H9 (cell line): ENCODE results near the gene PPAT. TPM values are rescaled to one million over a fixed set of nuclear protein-coding genes. Genes with fewer than 3 reads are reported as not detected.

Source experiments
- DNase-seq: peaks from one replicate; pipeline ENCODE4 v3.0.0-alpha.2; 2017
- H2AFZ ChIP-seq: one replicate; pipeline ENCODE4 v1.6.1; 2013; ENCODE audit warnings: mild to moderate bottlenecking, low read length, control low read depth, moderate library complexity
- H2AK5ac ChIP-seq: 2 replicates; pipeline ENCODE4 v1.6.1; 2013; ENCODE audit warnings: low read length, control low read depth, mixed read lengths; ENCODE audit not compliant: insufficient read length
- H2BK120ac ChIP-seq: one replicate; pipeline ENCODE4 v1.6.1; 2013; ENCODE audit warnings: low read depth, mild to moderate bottlenecking, low read length, control low read depth, inconsistent platforms; ENCODE audit not compliant: poor library complexity, severe bottlenecking
- H2BK12ac ChIP-seq: 2 replicates; pipeline ENCODE4 v1.6.1; 2013; ENCODE audit warnings: low read length, control low read depth, mixed read lengths, low read depth; ENCODE audit not compliant: insufficient read length
- H2BK15ac ChIP-seq: 2 replicates; pipeline ENCODE4 v1.6.1; 2013; ENCODE audit warnings: low read depth, low read length, control low read depth
- H2BK20ac ChIP-seq: one replicate; pipeline ENCODE4 v1.6.1; 2013; ENCODE audit warnings: low read depth, mild to moderate bottlenecking, low read length, control low read depth, inconsistent platforms; ENCODE audit not compliant: poor library complexity, severe bottlenecking
- H2BK5ac ChIP-seq: 2 replicates; pipeline ENCODE4 v1.6.1; 2013; ENCODE audit warnings: low read length, control low read depth, mixed read lengths; ENCODE audit not compliant: insufficient read length
- H3K14ac ChIP-seq: 2 replicates; pipeline ENCODE4 v1.6.1; 2013; ENCODE audit warnings: low read length, control low read depth; ENCODE audit not compliant: insufficient read depth
- H3K18ac ChIP-seq: 2 replicates; pipeline ENCODE4 v1.6.1; 2013; ENCODE audit warnings: low read depth, mild to moderate bottlenecking, mixed read lengths, low read length, control low read depth; ENCODE audit not compliant: insufficient read length
- H3K23ac ChIP-seq: 2 replicates; pipeline ENCODE4 v1.6.1; 2013; ENCODE audit warnings: low read length, control low read depth, mixed read lengths, low read depth; ENCODE audit not compliant: insufficient read length
- H3K23me2 ChIP-seq: 2 replicates; pipeline ENCODE4 v1.6.1; 2013; ENCODE audit warnings: low read depth, mild to moderate bottlenecking, mixed read lengths, low read length, control low read depth; ENCODE audit not compliant: insufficient read length, poor library complexity, severe bottlenecking
- H3K27ac ChIP-seq: 2 replicates; pipeline ENCODE4 v1.5.1; 2013; ENCODE audit warnings: low read length, control low read depth, mixed read lengths, low read depth; ENCODE audit not compliant: insufficient read length
- H3K27me3 ChIP-seq: 2 replicates; pipeline ENCODE4 v1.6.1; 2013; ENCODE audit warnings: low read length, control low read depth, inconsistent platforms; ENCODE audit not compliant: insufficient read depth
- H3K4ac ChIP-seq: 2 replicates; pipeline ENCODE4 v1.6.1; 2013; ENCODE audit warnings: low read depth, mild to moderate bottlenecking, control low read depth, inconsistent platforms, low read length, moderate library complexity
- H3K4me1 ChIP-seq: 2 replicates; pipeline ENCODE4 v1.6.1; 2013; ENCODE audit warnings: low read length, control low read depth, inconsistent platforms; ENCODE audit not compliant: insufficient read depth
- H3K4me2 ChIP-seq: 2 replicates; pipeline ENCODE4 v1.6.1; 2013; ENCODE audit warnings: low read length, control low read depth, mixed read lengths; ENCODE audit not compliant: insufficient read length, insufficient read depth
- H3K56ac ChIP-seq: 2 replicates; pipeline ENCODE4 v1.6.1; 2013; ENCODE audit warnings: low read depth, mild to moderate bottlenecking, mixed read lengths, low read length, control low read depth; ENCODE audit not compliant: insufficient read length
- H3K79me1 ChIP-seq: 2 replicates; pipeline ENCODE4 v1.6.1; 2013; ENCODE audit warnings: low read depth, mild to moderate bottlenecking, moderate library complexity, low read length, control low read depth, inconsistent platforms; ENCODE audit not compliant: insufficient read depth, poor library complexity, severe bottlenecking
- H3K79me2 ChIP-seq: 2 replicates; pipeline ENCODE4 v1.6.1; 2013; ENCODE audit warnings: low read length, control low read depth, inconsistent platforms; ENCODE audit not compliant: insufficient read depth
- H3K9ac ChIP-seq: 2 replicates; pipeline ENCODE4 v1.6.1; 2013; ENCODE audit warnings: low read length, control low read depth, mixed read lengths; ENCODE audit not compliant: insufficient read length; ENCODE audit errors: extremely low read depth
- H3K9me3 ChIP-seq: one replicate; pipeline ENCODE4 v1.6.1; 2013; ENCODE audit warnings: low read depth, low read length, inconsistent platforms; ENCODE audit not compliant: control insufficient read depth
- H3T11ph ChIP-seq: one replicate; pipeline ENCODE4 v1.6.1; 2013; ENCODE audit warnings: mild to moderate bottlenecking, low read length, control low read depth, inconsistent platforms
- H4K20me1 ChIP-seq: one replicate; pipeline ENCODE4 v1.6.1; 2013; ENCODE audit not compliant: control insufficient read depth, insufficient read length, insufficient read depth
- H4K5ac ChIP-seq: 2 replicates; pipeline ENCODE4 v1.6.1; 2013; ENCODE audit warnings: low read depth, mild to moderate bottlenecking, mixed read lengths, low read length, control low read depth; ENCODE audit not compliant: insufficient read length
- H4K8ac ChIP-seq: replicated peaks from 2 replicates; pipeline ENCODE4 v1.6.1; 2013; ENCODE audit warnings: low read length, control low read depth, mixed read lengths, low read depth; ENCODE audit not compliant: insufficient read length
- H4K91ac ChIP-seq: 2 replicates; pipeline ENCODE4 v1.6.1; 2013; ENCODE audit warnings: low read depth, mild to moderate bottlenecking, moderate library complexity, mixed read lengths, low read length, control low read depth; ENCODE audit not compliant: insufficient read length
- H3K27ac Mint-ChIP-seq, 3 experiments: 2 replicates in 2 of 3; 3 replicates in 1 of 3; pipeline ENCODE4 v1.8.0; 2020 to 2021; ENCODE audit warnings: mixed read lengths in 3 of 3, mild to moderate bottlenecking in 1 of 3, moderate library complexity in 1 of 3
- H3K27me3 Mint-ChIP-seq: 2 replicates; pipeline ENCODE4 v1.8.0; 2021; ENCODE audit warnings: low read depth, mild to moderate bottlenecking, moderate library complexity, mixed read lengths
- H3K36me3 Mint-ChIP-seq, 3 experiments: 2 replicates in 2 of 3; 3 replicates in 1 of 3; pipeline ENCODE4 v1.8.0; 2020 to 2021; ENCODE audit warnings: low read depth in 3 of 3, mixed read lengths in 3 of 3; ENCODE audit not compliant: insufficient read depth in 1 of 3
- H3K4me1 Mint-ChIP-seq, 2 experiments: 2 replicates each; pipeline ENCODE4 v1.8.0; 2020; ENCODE audit warnings: mixed read lengths in 2 of 2
- H3K4me3 Mint-ChIP-seq, 2 experiments: 2 replicates in 1 of 2; 3 replicates in 1 of 2; pipeline ENCODE4 v1.8.0; 2020 to 2021; ENCODE audit warnings: mild to moderate bottlenecking in 2 of 2, mixed read lengths in 2 of 2, moderate library complexity in 1 of 2
- H3K9me3 Mint-ChIP-seq, 2 experiments: 2 replicates in 1 of 2; 3 replicates in 1 of 2; pipeline ENCODE4 v1.8.0; 2020; ENCODE audit warnings: mild to moderate bottlenecking in 2 of 2, mixed read lengths in 2 of 2, moderate library complexity in 1 of 2
- total RNA-seq: library from RNA; stranded (reverse); gene quantifications from 2 replicates; pipeline ENCODE4 v1.2.1, GENCODE V29; 2021
- TF ChIP-seq, protein P1 (sequence below): fragments of 200-600 bp; sonication (generic); conservative IDR thresholded peaks from 3 replicates; pipeline ENCODE4 v1.8.0; 2021; ENCODE audit warnings: antibody characterized with exemption, mild to moderate bottlenecking

The PPAT gene
- total RNA-seq, 1 experiment from 2014 or later = 77.1 TPM

DNA sequence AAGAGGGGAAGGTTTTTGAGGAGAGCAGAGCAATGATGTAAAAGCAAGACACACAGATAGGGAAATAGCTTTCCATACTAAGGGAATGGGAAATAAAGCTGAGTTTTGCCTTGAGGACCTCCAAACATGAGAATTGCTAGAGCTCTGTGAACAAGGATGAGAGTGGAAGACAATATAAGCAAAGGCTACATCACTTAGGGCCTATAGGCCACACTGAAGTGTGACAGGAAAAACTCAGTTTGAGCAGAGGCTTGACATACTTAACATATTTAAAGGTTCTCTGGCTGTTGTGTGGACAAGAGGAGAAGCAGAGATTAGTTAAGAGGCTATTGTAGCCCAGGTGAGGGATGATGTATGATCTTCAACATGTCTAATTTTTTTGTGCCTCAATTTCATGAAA is 26.7 kb upstream of the PPAT start:
- no peak overlapping the region for H3K4ac ChIP-seq
- DNase-seq = no peak
- no peak overlapping the region for H4K8ac ChIP-seq
- H4K20me1 ChIP-seq = no peaks in the 10 kb centered on the region
- H2BK20ac ChIP-seq = no peak overlapping the region
- Mint-ChIP-seq H3K27ac (peak overlapping the region in 1 of 3 experiments; percentile 18; a peak in 1 of 7 replicates), H3K4me3 (no peak overlapping the region), H3K36me3 (peaks cover 27 to 58% (median 36%) of the 10 kb centered on the region in 3 experiments), H3K27me3 (peaks cover 2% of the 10 kb centered on the region; the same call in 1 of the 2 replicates), H3K4me1 (peaks cover 14 to 16% of the 10 kb centered on the region in 2 experiments), H3K9me3 (peaks cover 0 to 4% of the 10 kb centered on the region in 2 experiments; a peak in 1 of 5 replicates)
- H3K23me2 ChIP-seq = peaks cover 9% of the 10 kb centered on the region
- TF ChIP-seq, protein P1, sequence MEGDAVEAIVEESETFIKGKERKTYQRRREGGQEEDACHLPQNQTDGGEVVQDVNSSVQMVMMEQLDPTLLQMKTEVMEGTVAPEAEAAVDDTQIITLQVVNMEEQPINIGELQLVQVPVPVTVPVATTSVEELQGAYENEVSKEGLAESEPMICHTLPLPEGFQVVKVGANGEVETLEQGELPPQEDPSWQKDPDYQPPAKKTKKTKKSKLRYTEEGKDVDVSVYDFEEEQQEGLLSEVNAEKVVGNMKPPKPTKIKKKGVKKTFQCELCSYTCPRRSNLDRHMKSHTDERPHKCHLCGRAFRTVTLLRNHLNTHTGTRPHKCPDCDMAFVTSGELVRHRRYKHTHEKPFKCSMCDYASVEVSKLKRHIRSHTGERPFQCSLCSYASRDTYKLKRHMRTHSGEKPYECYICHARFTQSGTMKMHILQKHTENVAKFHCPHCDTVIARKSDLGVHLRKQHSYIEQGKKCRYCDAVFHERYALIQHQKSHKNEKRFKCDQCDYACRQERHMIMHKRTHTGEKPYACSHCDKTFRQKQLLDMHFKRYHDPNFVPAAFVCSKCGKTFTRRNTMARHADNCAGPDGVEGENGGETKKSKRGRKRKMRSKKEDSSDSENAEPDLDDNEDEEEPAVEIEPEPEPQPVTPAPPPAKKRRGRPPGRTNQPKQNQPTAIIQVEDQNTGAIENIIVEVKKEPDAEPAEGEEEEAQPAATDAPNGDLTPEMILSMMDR = no peak
- peaks cover 2% of the 10 kb centered on the region; the same call in 1 of the 2 replicates for H3K79me2 ChIP-seq
- no peak overlapping the region for H3K23ac ChIP-seq
- H3K14ac ChIP-seq = no peak overlapping the region
- no peaks in the 10 kb centered on the region for H3K4me1 ChIP-seq
- H4K91ac ChIP-seq = no peak overlapping the region
- no peak overlapping the region for H2BK15ac ChIP-seq
- H3K27me3 ChIP-seq = no peaks in the 10 kb centered on the region
- no peak overlapping the region for H3K9ac ChIP-seq
- H3K79me1 ChIP-seq = no peaks in the 10 kb centered on the region
- no peak overlapping the region for H2AFZ ChIP-seq
- no peaks in the 10 kb centered on the region for H3K9me3 ChIP-seq
- no peak overlapping the region for H3K56ac ChIP-seq
- H3K27ac ChIP-seq = no peak overlapping the region
- H3K18ac ChIP-seq = no peak overlapping the region
- no peak overlapping the region for H3K4me2 ChIP-seq
- H2BK120ac ChIP-seq = no peak overlapping the region
- no peak overlapping the region for H2BK12ac ChIP-seq
- H2BK5ac ChIP-seq = no peak overlapping the region
- H3T11ph ChIP-seq = no peak overlapping the region
- no peak overlapping the region for H2AK5ac ChIP-seq
- no peak overlapping the region for H4K5ac ChIP-seq
